Fibroblast of peridontal ligament (primary cell): Measurements from ENCODE around the gene FANCD2.
"Not testable (repeated sequence)": the region's sequence is repeated elsewhere in the genome, so short reads cannot be mapped to it uniquely, and the experiment has no call there.

ENCODE experiments used
- DNase-seq: peaks from one replicate; pipeline ENCODE4 v3.0.0-alpha.2; 2010; ENCODE audit errors: extremely low read depth

The FANCD2 gene

DNA sequence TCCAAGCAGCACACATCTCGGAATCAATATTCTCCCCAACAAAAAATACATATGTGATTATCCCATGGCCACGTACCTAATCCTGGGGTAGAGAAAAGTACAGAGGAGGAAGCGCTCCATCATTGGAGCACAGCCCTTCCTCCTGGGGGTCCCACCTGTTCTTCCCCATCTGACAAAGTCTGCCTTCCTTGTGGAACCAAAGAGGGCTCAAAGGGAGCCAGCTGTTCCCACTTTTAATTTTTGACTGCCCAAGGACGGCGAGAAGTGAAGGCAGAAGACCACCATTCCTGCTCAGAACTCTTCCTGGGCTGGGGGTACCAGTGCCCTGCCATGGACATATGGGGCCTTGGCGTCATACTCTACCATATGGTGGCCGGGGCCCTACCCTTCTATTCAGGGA is 14.1 kb upstream of the FANCD2 start:
- DNase-seq = no peak

DNA sequence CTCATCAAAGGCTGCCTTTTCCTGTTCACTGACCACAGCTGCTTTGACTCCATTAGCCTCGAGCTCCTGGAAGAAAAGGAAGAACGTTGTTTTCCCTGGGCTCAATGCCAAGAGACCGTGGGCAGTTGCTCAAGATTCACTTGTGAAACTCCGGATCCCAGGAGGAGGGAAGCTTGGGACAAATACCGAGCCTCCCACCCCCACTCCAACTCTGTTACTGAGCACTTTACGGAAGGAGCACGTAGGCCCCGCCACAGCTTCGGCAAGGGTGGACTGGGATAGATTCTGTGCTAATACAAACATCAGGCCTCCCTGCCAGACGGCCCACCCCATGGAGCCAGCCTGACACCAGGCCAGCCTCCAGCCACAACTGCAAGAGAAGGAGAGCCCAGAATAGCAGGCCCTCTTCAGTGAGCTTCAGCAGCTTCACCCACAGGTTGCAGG is 10.8 kb upstream of the FANCD2 start:
- peak; percentile 99 for DNase-seq

DNA sequence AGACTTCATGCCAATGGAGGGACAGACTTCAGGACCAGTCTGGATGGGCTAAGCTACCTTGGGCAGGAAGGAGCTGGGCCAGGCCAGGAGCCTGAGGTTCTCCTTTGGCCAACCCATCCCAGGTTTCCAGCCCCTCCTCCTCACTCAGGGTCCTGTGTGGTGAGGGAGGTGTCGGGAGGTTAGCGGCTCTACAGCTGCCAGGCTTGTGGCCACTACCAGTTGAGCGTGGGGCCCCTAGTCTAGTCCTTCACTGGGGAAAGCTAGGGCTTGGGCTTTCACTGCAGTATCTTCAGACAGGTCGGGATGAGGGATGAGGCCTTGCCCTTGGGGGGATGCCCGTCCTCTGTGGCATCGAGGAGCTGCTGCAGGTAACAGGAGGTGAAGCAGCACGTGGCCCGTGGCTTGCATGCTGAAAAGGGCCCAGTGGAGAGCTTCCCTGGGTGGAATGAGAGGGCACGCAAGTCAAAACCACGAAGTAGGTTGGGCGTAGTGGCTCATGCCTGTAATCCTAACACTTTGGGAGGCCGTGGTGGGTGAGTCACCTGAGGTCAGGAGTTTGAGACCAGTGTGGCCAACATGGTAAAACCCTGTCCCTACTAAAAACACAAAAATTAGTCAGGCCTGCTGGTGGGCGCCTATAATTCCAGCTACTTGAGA is 8.5 kb upstream of the FANCD2 start:
- peak; percentile 69 for DNase-seq

DNA sequence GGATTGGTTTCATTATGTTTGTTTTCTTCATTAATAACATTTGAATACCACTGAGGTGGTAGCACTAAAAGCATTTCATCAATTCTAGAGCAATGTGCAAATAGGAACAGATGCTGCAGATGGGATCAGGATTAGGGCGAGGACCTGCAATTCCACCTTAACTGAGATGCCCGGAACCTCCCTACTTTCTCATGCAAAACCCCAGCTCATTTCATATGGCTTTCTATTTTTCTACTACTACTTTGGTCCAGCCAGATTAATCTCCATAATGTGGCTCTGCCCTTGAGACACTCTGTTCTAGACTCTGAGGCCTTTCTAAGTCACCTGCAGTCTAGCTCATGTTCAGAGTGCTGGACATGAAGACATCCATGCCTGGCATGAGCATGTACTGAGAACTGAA is 7.4 kb upstream of the FANCD2 start:
- not testable (repeated sequence) for DNase-seq

DNA sequence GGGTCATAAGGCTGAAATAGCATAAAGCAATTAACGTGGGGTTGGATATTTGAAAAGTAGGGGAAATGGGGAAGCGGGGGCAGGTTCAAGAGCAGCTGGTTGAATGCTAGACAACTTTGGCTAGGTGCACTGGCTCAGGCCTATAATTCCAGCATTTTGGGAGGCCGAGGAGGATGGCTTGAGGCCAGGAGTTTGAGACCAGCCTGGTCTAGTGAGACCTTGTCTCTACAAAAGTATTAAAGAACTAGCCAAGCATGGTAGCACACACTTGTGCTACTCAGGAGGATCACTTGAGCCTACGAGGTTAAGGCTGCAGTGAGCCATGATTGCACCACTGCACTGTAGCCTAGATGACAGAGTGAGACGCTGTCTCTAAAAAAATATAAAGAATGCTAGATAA is 6.9 kb upstream of the FANCD2 start:
- DNase-seq = no peak

DNA sequence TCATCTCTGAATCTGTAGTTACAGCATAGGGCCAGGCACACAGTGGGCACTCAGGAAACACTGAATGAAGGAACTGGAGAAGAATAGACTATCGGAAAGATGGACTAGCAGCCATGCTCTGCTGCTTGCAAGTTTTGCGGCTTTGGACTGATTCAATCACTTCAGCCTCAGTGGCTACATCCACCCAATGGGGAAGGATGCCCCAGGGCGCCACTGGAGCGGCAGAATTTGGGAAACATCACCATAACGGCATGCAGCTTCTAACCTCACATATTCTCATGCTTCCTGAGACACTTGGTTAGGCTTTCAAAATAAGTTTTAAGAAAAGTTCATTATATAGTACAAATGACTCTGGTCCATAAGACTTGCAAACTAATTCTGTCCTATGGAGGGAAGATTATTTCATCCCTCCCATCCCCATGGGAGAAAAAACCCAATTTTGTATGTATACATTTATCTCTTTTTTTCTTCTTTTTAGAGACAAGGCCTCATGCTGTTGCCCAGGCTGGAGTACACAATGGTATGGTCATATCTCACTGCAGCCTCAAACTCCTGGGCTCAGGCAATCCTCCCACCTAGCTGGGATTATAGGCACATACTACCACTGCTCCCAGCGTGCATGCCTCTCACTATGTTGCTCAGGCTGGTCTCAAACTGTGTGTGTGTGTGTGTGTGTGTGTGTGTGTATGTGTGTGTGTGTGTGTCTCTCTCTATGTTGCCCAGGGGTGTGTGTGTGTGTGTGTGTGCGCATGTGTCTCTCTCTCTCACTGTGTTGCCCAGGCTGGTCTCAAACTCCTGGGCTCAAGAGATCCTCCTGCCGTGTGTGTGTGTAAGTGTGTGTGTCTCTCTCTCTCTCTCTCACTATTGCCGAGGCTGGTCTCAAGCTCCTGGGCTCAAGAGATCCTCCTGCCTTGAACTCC is 4.1 kb upstream of the FANCD2 start:
- no peak for DNase-seq

DNA sequence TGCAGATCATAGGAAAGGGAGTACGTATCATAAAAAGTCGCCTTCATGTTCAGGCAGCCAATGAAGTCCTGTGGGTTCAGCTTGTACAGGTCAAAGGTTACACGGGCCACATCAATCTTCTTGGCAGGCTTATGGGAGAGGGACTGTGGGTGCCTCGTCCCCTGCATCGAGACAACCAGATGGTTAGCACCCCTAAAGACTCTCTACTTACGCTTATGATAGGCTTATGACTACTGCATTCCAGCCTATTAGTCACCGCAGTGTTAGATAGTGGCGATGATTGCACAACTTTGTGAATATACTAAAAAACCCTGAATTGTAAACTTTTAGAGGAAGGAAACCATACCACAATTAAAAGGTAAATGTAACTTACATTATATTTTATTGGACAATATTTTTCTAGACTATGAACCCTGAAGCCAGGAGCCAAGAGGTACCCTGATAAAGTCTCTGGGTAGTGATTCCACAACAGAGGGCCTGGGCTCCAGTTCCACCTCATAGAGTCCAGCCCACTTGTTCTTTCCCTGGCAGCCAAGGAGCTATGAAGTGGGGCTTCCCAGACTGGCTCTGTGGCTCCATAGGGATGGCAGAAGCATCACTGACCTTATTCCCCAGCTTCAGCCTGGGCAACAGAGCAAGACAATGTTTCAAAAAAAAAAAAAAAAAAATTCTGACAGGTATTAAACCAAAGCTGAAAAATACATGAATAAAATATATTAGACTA is 2.5 kb upstream of the FANCD2 start:
- peak; percentile 83 for DNase-seq

DNA sequence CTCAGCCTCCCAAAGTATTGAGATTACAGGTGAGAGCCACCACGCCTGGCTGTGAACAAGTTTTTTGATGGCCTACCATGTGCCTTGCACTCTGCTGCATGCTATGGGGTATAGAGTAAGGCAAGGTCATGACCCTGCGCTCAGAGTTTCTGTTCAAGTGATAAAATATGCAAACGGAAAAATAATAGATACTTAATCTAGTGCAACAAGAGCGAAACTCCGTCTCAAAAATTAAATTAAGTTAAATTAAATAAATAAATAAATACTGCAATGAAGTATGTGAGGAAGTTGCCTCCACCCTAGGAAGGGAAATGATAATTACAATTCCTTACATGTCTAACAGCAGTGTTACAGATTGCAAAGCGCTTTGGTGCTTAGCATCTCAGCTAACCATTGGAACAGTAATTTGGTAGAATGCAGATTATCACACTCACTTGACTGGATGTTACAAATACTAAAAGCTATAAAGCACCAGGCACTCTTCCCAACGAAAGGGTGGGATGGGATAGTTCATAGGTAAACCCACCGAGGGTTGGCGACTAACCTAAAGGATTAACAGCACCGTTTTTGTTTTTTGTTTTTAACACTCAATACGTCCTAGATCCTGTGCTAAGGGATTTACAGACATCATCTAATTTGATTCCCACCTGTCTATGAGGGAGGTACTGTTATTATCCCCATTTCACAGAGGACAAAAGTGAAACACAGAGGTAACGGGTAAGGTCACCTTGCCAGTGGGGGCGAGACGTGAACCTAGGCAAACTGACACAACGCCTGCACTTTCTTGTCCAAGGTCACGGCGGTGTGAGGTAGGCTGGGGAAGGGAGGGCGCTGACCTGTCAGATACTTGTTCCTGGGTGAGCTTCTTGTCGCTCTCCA is 793 bp upstream of the FANCD2 start:
- no peak for DNase-seq

DNA sequence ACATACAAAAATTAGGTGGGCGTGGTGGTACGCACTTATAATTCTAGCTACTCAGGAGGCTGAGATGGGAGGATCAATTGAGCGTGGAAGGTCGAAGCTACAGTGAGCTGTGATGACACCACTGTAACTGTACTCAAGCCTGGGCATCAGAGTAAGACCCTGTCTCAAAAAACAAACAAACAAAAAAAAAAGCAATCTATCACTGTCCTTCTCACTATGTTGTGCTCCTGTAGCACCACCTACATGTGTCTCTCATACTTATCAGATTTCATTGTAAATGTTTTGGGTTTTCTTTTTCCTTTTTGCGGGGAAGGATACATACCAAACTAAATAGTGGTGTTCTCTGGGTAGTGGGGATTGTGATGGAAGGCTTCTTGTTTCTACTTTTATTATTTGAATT is 14.8 kb downstream of the FANCD2 start:
- DNase-seq = peak; percentile 12

DNA sequence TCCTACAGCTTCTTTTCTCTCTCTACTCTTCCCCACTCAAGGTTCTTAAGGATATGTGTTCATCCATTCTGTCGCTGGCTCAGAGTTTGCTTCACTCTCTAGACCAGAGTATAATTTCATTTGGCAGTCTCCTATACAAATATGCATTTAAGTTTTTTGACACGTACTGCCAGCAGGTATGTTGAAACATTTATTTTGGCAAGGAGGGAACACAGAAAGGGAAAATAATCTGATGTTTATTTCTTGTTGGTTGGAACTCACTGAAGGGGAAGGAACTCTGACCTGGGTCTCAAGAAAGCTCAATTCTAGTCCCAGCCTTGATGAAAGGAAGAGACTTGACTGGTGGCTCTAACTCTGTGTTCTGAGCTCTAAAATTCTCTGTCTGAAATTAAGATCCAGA is 21.6 kb downstream of the FANCD2 start:
- no peak for DNase-seq

DNA sequence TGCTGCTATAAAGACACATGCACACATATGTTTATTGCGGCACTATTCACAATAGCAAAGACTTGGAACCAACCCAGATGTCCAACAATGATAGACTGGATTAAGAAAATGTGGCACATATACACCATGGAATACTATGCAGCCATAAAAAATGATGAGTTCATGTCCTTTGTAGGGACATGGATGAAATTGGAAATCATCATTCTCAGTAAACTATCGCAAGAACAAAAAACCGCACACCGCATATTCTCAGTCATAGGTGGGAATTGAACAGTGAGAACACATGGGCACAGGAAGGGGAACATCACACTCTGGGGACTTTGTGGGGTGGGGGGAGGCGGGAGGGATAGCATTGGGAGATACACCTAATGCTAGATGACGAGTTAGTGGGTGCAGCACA is 26.8 kb downstream of the FANCD2 start:
- not testable (repeated sequence) for DNase-seq

DNA sequence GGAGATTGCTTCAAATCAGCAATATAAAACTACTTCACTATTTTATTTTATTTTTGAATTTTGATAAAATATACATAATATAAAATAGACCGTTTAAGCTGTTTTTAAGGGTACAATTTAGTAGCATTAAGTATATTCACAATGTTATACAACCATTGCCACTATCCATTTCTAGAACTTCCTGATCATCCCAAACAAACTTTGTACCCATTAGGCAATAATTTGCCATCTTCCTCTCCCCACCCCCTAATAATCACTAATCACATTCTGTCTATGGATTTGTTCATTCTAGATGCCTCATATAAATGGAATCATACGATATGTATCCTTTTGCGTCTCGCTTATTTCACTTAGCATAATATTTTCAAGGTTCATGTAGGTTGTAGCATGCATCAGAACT is 28.9 kb downstream of the FANCD2 start:
- DNase-seq = no peak

DNA sequence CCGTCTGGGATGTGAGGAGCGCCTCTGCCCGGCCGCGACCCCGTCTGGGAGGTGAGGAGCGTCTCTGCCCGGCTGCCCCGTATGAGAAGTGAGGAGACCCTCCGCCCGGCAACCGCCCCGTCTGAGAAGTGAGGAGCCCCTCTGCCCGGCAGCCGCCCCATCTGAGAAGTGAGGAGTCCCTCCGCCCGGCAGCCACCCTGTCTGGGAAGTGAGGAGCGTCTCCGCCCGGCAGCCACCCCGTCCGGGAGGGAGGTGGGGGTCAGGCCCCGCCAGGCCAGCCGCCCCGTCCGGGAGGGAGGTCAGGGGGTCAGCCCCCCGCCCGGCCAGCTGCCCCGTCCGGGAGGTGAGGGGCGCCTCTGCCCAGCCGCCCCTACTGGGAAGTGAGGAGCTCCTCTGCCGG is 43.8 kb downstream of the FANCD2 start:
- DNase-seq = not testable (repeated sequence)

DNA sequence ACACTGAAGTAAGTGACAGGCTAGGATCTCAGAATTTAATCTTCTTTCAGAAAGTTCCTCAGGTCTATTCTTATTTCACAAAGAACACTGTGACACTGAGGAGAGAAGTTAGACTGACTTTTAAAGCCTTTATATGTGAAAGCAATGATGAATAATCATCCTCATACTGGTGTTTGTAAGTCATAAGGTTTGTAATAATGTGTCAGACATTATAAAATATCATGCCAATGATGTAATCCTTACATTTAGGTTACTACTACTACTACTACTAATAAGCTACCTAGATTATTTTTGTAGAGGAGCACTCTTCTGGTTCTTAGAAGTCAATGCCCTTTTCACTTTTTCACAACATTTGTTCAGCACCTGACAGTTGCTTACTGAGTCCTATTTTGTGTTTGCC is 48.4 kb downstream of the FANCD2 start:
- DNase-seq = no peak

DNA sequence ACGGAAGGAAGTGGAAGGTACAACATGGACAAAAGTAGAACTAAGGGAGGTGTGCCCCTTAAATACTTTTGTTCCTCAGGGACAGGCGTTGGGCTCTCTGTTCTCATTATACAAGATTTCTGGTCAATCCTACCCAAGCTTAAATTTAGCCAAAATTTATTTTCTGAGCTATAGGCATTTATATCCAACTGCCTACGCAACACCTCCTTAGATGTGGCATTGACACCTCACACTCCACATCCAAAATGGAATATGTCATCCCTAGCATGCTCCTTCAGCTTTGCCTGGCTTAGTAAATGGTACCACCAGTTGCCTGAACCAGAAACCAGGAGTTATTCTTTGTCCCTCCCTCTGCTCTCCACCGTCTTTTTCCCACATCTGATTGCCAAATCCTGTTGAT is 55.6 kb downstream of the FANCD2 start:
- DNase-seq = no peak

DNA sequence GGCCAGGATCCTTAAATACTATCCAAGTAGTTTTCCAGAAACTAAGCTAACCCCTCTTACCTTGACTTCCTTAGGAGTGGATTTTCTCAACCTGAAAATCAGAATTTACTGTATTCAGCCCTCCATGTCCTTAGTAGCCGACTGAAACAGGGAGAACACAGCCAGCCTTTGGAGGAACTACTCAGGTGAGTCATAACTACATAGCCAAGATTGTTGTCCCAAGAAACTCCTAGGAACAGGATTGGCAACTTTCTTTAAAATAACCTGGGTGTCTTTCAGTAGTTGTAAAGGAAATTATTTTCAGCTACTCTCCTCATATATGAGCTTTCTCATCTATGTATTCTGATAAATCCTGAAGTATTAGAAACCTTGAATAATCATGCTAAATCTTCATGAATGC is 59.5 kb downstream of the FANCD2 start:
- no peak for DNase-seq

DNA sequence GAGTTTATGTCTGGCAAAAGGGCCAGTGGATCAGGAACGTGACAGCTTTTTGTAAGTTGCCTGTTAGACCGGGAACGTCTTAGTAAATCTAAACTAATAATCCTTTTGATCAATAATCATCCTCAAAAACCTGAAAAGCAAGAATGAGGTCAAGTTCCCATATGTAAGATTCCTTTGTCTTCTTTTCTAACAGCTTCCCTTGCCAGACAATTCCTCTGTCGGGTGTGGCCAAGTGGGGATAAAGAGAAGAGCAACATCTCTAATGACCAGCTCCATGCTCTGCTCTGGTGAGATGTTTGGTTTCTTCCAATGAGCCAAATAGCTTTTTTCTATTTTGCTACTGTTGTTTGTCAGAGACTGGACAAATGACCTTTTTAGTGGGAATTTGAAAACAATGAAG is 62.0 kb downstream of the FANCD2 start:
- DNase-seq = no peak

DNA sequence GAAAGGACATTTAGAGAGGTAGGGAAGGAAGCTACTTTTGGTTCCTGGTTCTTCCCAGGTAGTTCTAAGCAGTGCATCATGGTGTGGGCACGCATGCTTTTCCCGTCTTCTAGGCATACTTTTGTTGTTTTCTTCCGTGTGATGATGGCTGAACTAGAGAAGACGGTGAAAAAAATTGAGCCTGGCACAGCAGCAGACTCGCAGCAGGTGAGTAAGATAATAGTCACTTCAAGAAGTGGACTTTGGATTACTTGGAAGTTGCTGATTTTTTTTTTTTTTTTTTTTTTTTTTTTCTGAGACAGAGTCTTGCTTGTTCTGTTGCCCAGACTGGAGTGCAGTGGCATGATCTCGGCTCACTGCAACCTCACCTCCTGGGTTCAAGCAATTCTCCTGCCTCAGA is 63.9 kb downstream of the FANCD2 start:
- DNase-seq = no peak

DNA sequence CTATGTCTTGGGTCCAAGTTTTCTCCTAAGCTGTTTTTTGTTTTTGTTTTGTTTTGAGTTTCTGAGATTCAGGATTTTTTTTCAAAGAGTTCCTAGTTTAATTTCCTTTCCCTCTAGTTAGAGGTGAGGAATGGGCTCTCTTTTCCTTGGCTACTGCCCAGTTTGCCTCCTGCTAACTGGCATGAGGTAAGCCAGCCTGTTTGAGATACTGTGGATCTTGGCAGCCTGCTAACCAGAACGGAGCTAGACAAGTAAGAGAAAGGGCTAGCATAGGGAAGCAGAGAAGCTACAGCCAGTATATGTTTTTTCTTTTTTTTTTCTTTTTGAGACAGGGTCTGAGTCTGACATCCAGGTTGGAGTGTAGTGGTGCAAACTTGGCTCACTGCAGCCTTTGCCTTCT is 64.5 kb downstream of the FANCD2 start:
- DNase-seq = not testable (repeated sequence)

DNA sequence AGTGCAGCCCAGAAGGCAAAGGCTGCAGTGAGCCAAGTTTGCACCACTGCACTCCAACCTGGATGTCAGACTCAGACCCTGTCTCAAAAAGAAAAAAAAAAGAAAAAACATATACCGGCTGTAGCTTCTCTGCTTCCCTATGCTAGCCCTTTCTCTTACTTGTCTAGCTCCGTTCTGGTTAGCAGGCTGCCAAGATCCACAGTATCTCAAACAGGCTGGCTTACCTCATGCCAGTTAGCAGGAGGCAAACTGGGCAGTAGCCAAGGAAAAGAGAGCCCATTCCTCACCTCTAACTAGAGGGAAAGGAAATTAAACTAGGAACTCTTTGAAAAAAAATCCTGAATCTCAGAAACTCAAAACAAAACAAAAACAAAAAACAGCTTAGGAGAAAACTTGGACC is 65.2 kb downstream of the FANCD2 start:
- DNase-seq = not testable (repeated sequence)

DNA sequence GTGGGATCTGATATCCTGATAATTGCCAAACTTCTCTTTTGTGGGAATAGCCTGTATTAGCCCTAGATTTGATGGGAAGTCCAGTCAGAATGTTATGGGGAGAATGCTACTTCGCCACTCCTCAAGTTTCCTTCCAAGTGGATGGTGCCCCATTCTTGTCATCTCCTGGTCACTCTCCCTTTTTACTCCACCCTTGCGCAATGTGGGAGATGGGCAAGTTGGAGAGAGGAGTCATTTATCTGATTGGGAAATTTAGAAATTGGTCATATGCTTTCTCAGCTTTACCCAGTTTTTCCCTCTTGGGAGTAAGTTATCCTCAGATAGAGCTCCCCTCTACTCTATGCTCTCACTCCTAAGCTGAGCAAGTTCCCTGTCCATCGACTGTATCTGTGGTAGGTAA is 67.4 kb downstream of the FANCD2 start:
- DNase-seq = no peak

DNA sequence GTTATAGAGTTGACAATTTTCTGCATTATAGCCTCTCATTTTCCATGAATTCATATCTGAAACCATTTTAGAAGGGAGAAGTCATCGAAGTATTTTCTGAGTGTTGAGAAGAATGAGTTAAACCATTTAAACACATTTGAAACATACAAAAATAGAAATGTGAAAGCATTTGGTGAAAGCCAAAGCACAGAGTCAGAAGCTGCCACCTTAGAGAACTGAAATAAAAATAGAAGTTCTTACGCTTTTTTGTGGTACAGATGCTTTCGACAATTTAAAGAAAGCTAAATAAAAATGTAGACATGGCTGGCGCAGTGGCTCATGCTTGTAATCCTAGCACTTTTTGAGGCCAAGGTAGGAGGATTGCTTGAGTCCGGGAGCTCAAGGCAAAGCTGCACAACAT is 72.8 kb downstream of the FANCD2 start:
- DNase-seq = no peak
